PC-3 (cell line): ENCODE results near the gene AGAP1.

ENCODE experiments used
- CTCF ChIP-seq: fragments of 300-600 bp; sonication (generic); conservative IDR thresholded peaks from 2 replicates; pipeline ENCODE4 v1.5.1; 2017; ENCODE audit warnings: antibody characterized with exemption, low read depth, mild to moderate bottlenecking, low read length
- EZH2 ChIP-seq: fragments of 300-600 bp; sonication (generic); IDR thresholded peaks from one replicate; pipeline ENCODE4 v1.6.1; 2017; ENCODE audit warnings: antibody characterized with exemption, mild to moderate bottlenecking, low read length; ENCODE audit not compliant: unreplicated experiment
- EZH2phosphoT487 ChIP-seq: fragments of 300-600 bp; sonication (generic); IDR thresholded peaks from 2 replicates; pipeline ENCODE4 v1.6.1; 2018; ENCODE audit warnings: mild to moderate bottlenecking, antibody characterized with exemption, low read length, borderline replicate concordance

GRCh38 chr2:235545339-235546150 lies 51.7 kb downstream of the AGAP1 start:
- no peak for TF ChIP-seq EZH2phosphoT487
- no peak for TF ChIP-seq CTCF
- TF ChIP-seq EZH2: no peak
